Measurements from ENCODE around the gene CYB561D2.
A peak's percentile ranks its signal among the peaks of the same experiment; 100 is the strongest.
"Not testable (repeated sequence)": the region's sequence is repeated elsewhere in the genome, so short reads cannot be mapped to it uniquely, and the experiment has no call there.

The CYB561D2 gene, protein sequence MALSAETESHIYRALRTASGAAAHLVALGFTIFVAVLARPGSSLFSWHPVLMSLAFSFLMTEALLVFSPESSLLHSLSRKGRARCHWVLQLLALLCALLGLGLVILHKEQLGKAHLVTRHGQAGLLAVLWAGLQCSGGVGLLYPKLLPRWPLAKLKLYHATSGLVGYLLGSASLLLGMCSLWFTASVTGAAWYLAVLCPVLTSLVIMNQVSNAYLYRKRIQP

GRCh38 chr3:50350527-50351322 lies at the start of gene CYB561D2, which contains the start of gene NPRL2:
TSS of gene CYB561D2 (plus strand) at chr3:50350862. CDS start at chr3:50351434, 572 bp downstream.
TSS of gene NPRL2 (minus strand) at chr3:50350775. CDS start at chr3:50350652, 123 bp downstream.
- peaks cover 2% of the 10 kb centered on the region for H3K36me3 Mint-ChIP-seq
- H3K27me3 Mint-ChIP-seq: no peaks in the 10 kb centered on the region
- peak within 1 kb of the TSS; percentile 91 for H3K27ac Mint-ChIP-seq
- peaks cover 58% of the 10 kb centered on the region for H3K4me1 Mint-ChIP-seq
- no peaks in the 10 kb centered on the region for H3K9me3 Mint-ChIP-seq
- H3K4me3 Mint-ChIP-seq: peak within 1 kb of the TSS; percentile 90

DNA sequence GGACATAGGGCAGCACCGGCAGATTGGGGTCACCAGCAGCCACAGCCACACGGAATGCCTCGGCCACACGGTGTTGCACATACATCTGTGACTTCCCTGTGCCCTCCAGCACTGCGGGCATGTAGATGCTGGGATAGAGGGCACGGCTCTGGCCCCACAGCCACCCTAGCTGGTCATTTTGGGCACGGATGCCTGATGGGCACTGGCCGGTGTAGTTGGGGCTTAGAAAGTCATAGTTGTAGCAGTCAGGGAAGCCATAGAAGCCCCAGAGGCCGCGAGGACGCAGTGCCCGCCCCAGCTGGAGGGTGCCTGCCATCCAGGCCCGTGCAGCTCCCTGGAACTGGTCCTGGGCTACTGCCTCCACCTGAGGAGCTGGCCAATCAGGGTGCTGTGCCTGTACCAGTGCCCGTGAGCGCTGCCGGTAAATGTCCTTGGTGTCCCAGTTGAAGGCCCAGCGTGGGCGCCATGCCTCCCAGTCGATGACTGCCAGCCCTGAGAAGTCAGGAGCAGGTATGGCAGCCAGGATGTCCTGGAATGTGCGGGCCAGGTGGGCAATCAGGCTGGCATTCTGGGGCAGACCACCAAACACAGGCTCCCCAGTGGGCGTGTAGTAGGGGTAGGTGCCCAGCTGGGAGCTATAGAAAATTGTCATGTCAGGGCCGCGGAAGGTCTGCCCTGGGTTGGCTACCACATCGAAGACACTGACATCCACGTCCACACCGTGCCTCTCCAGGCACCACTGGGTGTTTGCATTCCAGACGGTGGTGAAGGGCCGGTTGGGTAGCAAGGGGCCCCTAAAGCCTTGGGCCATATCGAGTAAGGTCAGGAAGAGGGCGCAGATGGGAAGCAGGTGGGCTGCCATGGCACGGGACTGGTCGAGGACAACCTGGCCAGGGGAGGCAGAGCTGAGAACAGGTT lies 48.3 kb upstream of the CYB561D2 start:
- Mint-ChIP-seq H3K9me3 (no peaks in the 10 kb centered on the region), H3K36me3 (no peaks in the 10 kb centered on the region), H3K27ac (no peak overlapping the region), H3K27me3 (no peaks in the 10 kb centered on the region), H3K4me3 (no peak overlapping the region), H3K4me1 (peaks cover 23% of the 10 kb centered on the region)

- H3K4me1 Mint-ChIP-seq: peaks cover 16% of the 10 kb centered on the region
- H3K36me3 Mint-ChIP-seq: no peaks in the 10 kb centered on the region
- H3K4me3 Mint-ChIP-seq: no peak within 1 kb of the TSS
- no peak within 1 kb of the TSS for H3K27ac Mint-ChIP-seq
- H3K27me3 Mint-ChIP-seq: no peaks in the 10 kb centered on the region
- H3K9me3 Mint-ChIP-seq: no peaks in the 10 kb centered on the region
These were observed 47.4 kb upstream of the CYB561D2 start, which contains the start of gene HYAL1 for GRCh38 chr3:50303013-50303815. TSS of gene HYAL1 (minus strand) at chr3:50303574. CDS start at chr3:50302956, 618 bp downstream.

DNA sequence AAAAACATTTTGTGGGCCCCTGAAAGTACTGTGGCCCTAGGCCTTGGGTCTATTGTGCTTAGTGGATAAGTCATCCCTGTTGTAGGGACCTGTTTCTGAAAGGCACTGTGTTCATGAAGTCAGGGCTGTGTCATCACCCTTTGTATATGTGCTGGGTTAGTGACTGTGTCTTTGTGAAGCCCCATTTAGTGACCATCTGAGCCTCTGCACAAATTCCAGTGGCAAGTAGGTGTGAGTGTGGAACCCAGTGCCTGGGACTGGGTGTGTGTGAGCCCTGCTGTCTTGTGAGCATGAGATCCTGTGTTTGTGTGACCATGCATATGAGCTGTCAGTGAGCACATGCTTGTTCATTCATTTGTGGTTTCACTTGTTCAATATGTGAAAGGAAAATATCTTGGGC lies 46.1 kb upstream of the CYB561D2 start:
- H3K4me3 Mint-ChIP-seq: no peak overlapping the region
- no peaks in the 10 kb centered on the region for H3K27me3 Mint-ChIP-seq
- H3K27ac Mint-ChIP-seq: no peak overlapping the region
- peaks cover 9% of the 10 kb centered on the region for H3K4me1 Mint-ChIP-seq
- H3K9me3 Mint-ChIP-seq: no peaks in the 10 kb centered on the region
- no peaks in the 10 kb centered on the region for H3K36me3 Mint-ChIP-seq

DNA sequence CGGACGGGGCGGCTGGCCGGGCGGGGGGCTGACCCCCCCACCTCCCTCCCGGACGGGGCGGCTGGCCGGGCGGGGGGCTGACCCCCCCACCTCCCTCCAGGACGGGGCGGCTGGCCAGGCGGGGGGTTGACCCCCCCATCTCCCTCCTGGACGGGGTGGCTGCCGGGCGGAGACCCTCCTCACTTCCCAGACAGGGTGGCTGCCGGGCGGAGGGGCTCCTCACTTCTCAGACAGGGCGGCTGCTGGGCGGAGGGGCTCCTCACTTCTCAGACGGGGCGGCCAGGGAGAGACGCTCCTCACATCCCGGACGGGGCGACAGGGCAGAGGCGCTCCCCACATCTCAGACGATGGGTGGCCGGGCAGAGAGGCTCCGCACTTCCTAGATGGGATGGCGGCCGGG lies 38.6 kb upstream of the CYB561D2 start:
- not testable (repeated sequence) for H3K27me3 Mint-ChIP-seq, H3K36me3 Mint-ChIP-seq, H3K4me3 Mint-ChIP-seq, H3K9me3 Mint-ChIP-seq, H3K27ac Mint-ChIP-seq, H3K4me1 Mint-ChIP-seq

DNA sequence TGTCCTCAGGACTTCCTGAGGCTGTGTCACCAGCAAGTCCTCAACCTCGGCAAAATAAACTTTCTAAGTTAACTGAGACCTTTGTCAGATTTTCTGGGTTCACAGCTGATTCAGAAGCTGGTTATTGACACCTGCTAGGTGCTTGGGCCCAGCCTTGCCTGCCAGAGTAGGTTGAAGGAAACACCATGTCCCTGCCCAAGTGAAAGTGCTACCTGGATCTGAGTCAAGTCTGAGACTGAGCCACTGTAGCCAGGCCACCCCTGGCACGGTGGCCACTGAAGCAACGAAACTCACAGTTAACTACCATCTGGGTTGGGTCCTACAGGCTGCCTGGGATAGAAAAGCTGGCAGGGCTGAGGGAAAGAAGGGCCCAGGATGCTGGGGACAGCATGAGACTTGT lies 36.3 kb upstream of the CYB561D2 start:
- H3K27me3 Mint-ChIP-seq: no peaks in the 10 kb centered on the region
- H3K27ac Mint-ChIP-seq: no peak overlapping the region
- peaks cover 17% of the 10 kb centered on the region for H3K4me1 Mint-ChIP-seq
- H3K4me3 Mint-ChIP-seq: no peak overlapping the region
- no peaks in the 10 kb centered on the region for H3K9me3 Mint-ChIP-seq
- no peaks in the 10 kb centered on the region for H3K36me3 Mint-ChIP-seq

GRCh38 chr3:50314816-50315215 lies 35.8 kb upstream of the CYB561D2 start:
- H3K9me3 Mint-ChIP-seq: no peaks in the 10 kb centered on the region
- no peak overlapping the region for H3K4me3 Mint-ChIP-seq
- no peak overlapping the region for H3K27ac Mint-ChIP-seq
- H3K36me3 Mint-ChIP-seq: no peaks in the 10 kb centered on the region
- no peaks in the 10 kb centered on the region for H3K27me3 Mint-ChIP-seq
- H3K4me1 Mint-ChIP-seq: peaks cover 20% of the 10 kb centered on the region

GRCh38 chr3:50316657-50317242 lies 33.9 kb upstream of the CYB561D2 start:
- peaks cover 25% of the 10 kb centered on the region for H3K4me1 Mint-ChIP-seq
- no peaks in the 10 kb centered on the region for H3K27me3 Mint-ChIP-seq
- H3K9me3 Mint-ChIP-seq: no peaks in the 10 kb centered on the region
- H3K27ac Mint-ChIP-seq: peak overlapping the region; percentile 51
- H3K36me3 Mint-ChIP-seq: no peaks in the 10 kb centered on the region
- no peak overlapping the region for H3K4me3 Mint-ChIP-seq

DNA sequence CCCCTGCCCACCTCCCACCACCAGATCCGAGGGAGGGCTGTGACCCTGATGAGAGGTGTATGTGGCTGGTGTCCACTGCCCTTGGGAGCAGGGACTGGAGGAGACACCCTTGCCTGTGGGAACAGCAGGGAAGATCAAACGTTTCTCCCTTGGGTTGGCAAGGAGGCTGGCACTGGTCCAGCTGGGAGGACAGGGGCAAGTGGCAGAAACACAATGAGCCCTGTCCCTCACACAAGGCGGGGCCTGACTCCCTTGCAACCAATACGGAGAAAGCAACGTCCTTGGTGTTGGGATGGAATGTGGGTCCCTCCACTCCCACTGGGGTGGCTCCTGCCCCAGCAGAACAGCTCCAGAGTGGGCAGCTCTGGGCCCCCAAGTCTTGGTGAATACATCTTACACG lies 33.4 kb upstream of the CYB561D2 start:
- Mint-ChIP-seq H3K27me3 (no peaks in the 10 kb centered on the region), H3K36me3 (no peaks in the 10 kb centered on the region), H3K4me1 (peaks cover 25% of the 10 kb centered on the region), H3K4me3 (no peak overlapping the region), H3K27ac (no peak overlapping the region), H3K9me3 (no peaks in the 10 kb centered on the region)

DNA sequence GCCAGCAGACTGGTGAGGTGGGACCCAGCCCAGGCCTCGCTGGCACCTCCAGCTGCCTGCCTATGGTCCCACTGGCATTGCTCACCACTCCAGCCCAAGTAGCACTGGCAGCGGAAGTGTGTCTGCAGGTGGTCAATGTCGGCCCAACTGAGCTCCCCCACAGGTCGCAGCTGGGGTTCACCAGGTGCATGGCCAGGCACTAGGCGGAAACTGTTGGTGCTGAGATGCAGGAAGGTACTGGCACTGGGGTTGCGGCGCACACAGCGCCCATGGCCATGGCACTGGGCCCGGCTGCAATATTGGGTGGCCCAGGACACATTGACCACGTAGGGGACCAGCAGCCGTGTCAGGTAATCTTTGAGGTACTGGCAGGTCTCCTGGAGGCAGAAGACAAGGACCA lies 32.5 kb upstream of the CYB561D2 start:
- H3K27ac Mint-ChIP-seq: no peak overlapping the region
- no peaks in the 10 kb centered on the region for H3K9me3 Mint-ChIP-seq
- H3K4me3 Mint-ChIP-seq: no peak overlapping the region
- no peaks in the 10 kb centered on the region for H3K36me3 Mint-ChIP-seq
- H3K4me1 Mint-ChIP-seq: peaks cover 25% of the 10 kb centered on the region
- no peaks in the 10 kb centered on the region for H3K27me3 Mint-ChIP-seq

- H3K9me3 Mint-ChIP-seq: no peaks in the 10 kb centered on the region
- no peak overlapping the region for H3K4me3 Mint-ChIP-seq
- H3K27me3 Mint-ChIP-seq: no peaks in the 10 kb centered on the region
- no peak overlapping the region for H3K27ac Mint-ChIP-seq
- peaks cover 25% of the 10 kb centered on the region for H3K4me1 Mint-ChIP-seq
- H3K36me3 Mint-ChIP-seq: no peaks in the 10 kb centered on the region
These were observed 32.0 kb upstream of the CYB561D2 start for GRCh38 chr3:50318615-50319014.

DNA sequence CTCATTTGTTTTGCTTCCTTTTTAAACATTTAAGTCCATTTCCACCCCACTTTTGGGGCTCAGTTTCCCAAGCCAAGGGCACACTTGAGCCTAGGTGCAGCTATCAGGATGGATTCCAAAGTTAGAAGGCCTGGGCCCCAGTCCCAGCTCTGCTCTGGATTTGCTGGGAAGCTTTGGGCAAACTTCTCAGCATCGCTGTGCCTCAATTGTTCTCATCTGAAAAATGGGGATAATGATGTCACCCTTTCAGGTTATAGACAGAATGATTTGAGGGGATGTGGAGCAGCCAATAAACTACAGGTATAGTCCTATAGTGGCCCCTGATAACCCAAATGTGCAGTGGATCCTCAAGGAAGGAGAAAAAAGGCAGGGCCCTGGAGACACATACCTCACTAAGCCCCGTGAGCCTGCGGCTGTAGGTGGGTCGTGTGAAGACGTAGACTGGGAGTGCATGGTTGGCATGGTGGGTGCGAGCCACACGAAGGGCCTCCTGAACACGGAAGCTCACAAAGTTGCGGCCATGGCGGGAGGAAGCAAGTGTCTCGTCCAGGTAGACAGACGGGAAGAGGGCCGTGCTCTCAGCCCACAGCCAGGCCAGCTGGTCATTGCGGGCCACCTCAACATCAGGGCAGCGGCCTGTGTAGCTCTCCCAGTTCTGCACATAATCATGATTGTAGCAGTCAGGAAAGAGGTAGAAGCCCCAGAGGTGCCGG lies 31.3 kb upstream of the CYB561D2 start:
- H3K36me3 Mint-ChIP-seq: no peaks in the 10 kb centered on the region
- H3K4me1 Mint-ChIP-seq: peaks cover 27% of the 10 kb centered on the region
- H3K4me3 Mint-ChIP-seq: peak overlapping the region; percentile 47
- no peak overlapping the region for H3K27ac Mint-ChIP-seq
- no peaks in the 10 kb centered on the region for H3K9me3 Mint-ChIP-seq
- H3K27me3 Mint-ChIP-seq: no peaks in the 10 kb centered on the region

DNA sequence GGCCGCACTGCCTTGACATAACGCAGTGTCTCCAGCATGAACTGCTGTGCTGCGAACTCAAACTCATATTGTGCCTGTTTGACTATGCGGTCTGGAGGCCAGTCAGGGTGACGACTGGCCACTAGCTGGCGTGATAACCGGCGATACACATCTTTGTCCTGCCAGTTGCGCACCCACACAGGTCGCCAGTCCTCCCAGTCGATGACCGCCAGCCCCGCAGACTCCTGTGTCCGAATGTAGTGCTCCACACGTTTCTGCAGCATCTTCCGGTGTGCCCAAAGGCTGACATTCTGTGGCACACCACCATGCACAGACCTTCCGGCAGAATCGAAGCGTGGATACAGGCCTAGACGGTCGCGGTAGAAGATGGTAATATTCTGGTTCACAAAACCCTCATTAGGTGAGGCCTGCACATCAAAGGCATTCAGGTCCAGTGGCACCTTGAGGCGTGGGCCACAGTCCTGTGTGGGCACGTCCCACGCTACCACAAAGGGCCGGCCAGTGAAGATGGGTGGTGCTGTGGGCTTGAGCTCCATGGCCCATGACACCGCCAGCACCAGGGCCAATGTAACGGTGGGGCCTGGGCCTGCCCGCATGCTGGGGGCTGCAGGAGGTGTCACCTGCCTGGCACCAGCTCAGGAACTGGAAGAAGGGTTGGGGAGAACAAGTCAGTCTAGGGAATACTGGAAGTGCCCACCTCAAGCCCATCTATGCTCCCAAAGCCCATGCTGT lies 30.6 kb upstream of the CYB561D2 start:
- Mint-ChIP-seq H3K36me3 (no peaks in the 10 kb centered on the region), H3K27ac (no peak overlapping the region)

More for the DNA sequence above, 30.6 kb upstream of the CYB561D2 start:
- Mint-ChIP-seq H3K4me1 (peaks cover 34% of the 10 kb centered on the region), H3K4me3 (peak overlapping the region; percentile 91), H3K9me3 (no peaks in the 10 kb centered on the region), H3K27me3 (no peaks in the 10 kb centered on the region)

Data from activated naive CD4-positive, alpha-beta T cell treated with anti-CD3 and anti-CD28 coated beads, Interleukin-2, amount 50 U/mL, for 24 hours (primary cell).